ENCODE data around the gene UBE2O. TPM values are rescaled to one million over a fixed set of nuclear protein-coding genes. Genes with fewer than 3 reads are reported as not detected.

The UBE2O gene
- total RNA-seq, 1 experiment from 2014 or later, result 52.6 TPM

DNA sequence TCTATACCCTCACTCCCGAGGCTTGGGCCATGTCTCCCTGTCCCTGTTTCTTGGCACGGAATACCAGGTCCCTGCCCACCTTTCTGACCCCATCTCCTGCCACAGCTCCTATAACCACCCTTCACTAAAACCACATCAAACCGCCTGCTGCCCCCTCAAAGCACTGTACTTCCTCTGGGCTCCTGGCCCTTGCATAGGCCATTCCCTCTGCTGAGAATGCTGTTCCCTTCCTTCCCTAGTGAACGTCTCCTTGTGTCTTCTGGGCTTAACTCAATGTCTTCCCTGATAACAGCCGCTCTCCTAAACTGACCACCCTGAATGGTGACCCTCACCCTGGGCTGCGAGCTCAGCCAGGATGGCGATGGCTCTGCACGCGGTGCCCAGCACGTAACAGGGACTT lies 25.1 kb upstream of the UBE2O start:
- Histone ChIP-seq H4K20me1 (ENCODE audit: control insufficient read depth, insufficient read depth, insufficient read length) (no peaks in the 10 kb centered on the region), H4K5ac (ENCODE audit: insufficient read length, low read depth, low read length) (no peak overlapping the region), H3T11ph (ENCODE audit: low read length) (no peak overlapping the region), H3K4me2 (ENCODE audit: insufficient read depth, insufficient read length, low read length) (no peak overlapping the region), H3K23ac (ENCODE audit: insufficient read length, low read depth, low read length) (no peak overlapping the region), H3K9me3 (ENCODE audit: control insufficient read depth, low read depth, low read length) (no peaks in the 10 kb centered on the region), H3K14ac (ENCODE audit: insufficient read depth, low read length) (no peak overlapping the region), H3K79me2 (ENCODE audit: insufficient read depth, low read length) (no peaks in the 10 kb centered on the region), H3K27ac (ENCODE audit: insufficient read length, low read depth, low read length) (no peak overlapping the region), H3K23me2 (ENCODE audit: insufficient read length, low read depth, low read length, poor library complexity, severe bottlenecking) (no peaks in the 10 kb centered on the region), H3K9ac (ENCODE audit: extremely low read depth, insufficient read length, low read length) (no peak overlapping the region), H3K4ac (ENCODE audit: low read depth, low read length) (no peak overlapping the region), H2BK15ac (ENCODE audit: low read depth, low read length) (no peak overlapping the region), H2BK5ac (ENCODE audit: insufficient read length, low read length) (no peak overlapping the region), H2AFZ (ENCODE audit: low read length) (no peak overlapping the region), H2BK120ac (ENCODE audit: low read depth, low read length, poor library complexity, severe bottlenecking) (no peak overlapping the region), H3K18ac (ENCODE audit: insufficient read length, low read depth, low read length) (no peak overlapping the region), H2BK20ac (ENCODE audit: low read depth, low read length, poor library complexity, severe bottlenecking) (no peak overlapping the region), H4K8ac (replicated peaks; ENCODE audit: insufficient read length, low read depth, low read length) (no peak overlapping the region), H3K27me3 (ENCODE audit: insufficient read depth, low read length) (no peaks in the 10 kb centered on the region), H3K56ac (ENCODE audit: insufficient read length, low read depth, low read length) (no peak overlapping the region), H3K79me1 (ENCODE audit: insufficient read depth, low read depth, low read length, poor library complexity, severe bottlenecking) (no peaks in the 10 kb centered on the region), H3K4me1 (ENCODE audit: insufficient read depth, low read length) (no peaks in the 10 kb centered on the region), H2BK12ac (ENCODE audit: insufficient read length, low read depth, low read length) (no peak overlapping the region), H4K91ac (ENCODE audit: insufficient read length, low read depth, low read length) (no peak overlapping the region), H2AK5ac (ENCODE audit: insufficient read length, low read length) (no peak overlapping the region)
- no peaks in the 10 kb centered on the region; a peak in 1 of 5 replicates for H3K9me3 Mint-ChIP-seq
- H3K36me3 Mint-ChIP-seq (ENCODE audit: insufficient read depth in 1 of 3, low read depth in 3 of 3), result peaks cover 1 to 12% (median 3%) of the 10 kb centered on the region in 3 experiments; a peak in 5 of 7 replicates
- DNase-seq, result no peak
- TF ChIP-seq, protein P1, sequence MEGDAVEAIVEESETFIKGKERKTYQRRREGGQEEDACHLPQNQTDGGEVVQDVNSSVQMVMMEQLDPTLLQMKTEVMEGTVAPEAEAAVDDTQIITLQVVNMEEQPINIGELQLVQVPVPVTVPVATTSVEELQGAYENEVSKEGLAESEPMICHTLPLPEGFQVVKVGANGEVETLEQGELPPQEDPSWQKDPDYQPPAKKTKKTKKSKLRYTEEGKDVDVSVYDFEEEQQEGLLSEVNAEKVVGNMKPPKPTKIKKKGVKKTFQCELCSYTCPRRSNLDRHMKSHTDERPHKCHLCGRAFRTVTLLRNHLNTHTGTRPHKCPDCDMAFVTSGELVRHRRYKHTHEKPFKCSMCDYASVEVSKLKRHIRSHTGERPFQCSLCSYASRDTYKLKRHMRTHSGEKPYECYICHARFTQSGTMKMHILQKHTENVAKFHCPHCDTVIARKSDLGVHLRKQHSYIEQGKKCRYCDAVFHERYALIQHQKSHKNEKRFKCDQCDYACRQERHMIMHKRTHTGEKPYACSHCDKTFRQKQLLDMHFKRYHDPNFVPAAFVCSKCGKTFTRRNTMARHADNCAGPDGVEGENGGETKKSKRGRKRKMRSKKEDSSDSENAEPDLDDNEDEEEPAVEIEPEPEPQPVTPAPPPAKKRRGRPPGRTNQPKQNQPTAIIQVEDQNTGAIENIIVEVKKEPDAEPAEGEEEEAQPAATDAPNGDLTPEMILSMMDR (conservative IDR thresholded peaks at IDR 0.05), result no peak
- no peaks in the 10 kb centered on the region for H3K27me3 Mint-ChIP-seq (ENCODE audit: low read depth)
- H3K4me3 Mint-ChIP-seq, result no peak overlapping the region
- H3K4me1 Mint-ChIP-seq, result no peaks in the 10 kb centered on the region
- no peak overlapping the region for H3K27ac Mint-ChIP-seq
- WGBS (ENCODE audit: extremely low coverage, insufficient read length, low lambda C conversion rate), result no CpG with 5 or more reads among the region's 10 CpGs
